Kidney epithelial cell (primary cell): Measurements from ENCODE around the gene ZNF175. TPM values are rescaled to one million over a fixed set of nuclear protein-coding genes. Genes with fewer than 3 reads are reported as not detected.
A peak's percentile ranks its signal among the peaks of the same experiment; 100 is the strongest.

Source experiments
- DNase-seq: peaks from one replicate; pipeline ENCODE4 v3.0.0-alpha.2; 2010; ENCODE audit warnings: low read depth
- H3K27me3 ChIP-seq: 2 replicates; pipeline ENCODE4 v1.6.0; 2011; ENCODE audit warnings: low read length; ENCODE audit not compliant: control insufficient read depth, insufficient read depth
- H3K36me3 ChIP-seq: 2 replicates; pipeline ENCODE4 v1.5.1; 2011; ENCODE audit warnings: low read length; ENCODE audit not compliant: control insufficient read depth, insufficient read depth
- H3K4me3 ChIP-seq: 2 replicates; pipeline ENCODE4 v1.5.1; 2011; ENCODE audit warnings: low read depth, mild to moderate bottlenecking, control low read depth, low read length
- total RNA-seq: library from RNA; depleted of rRNA; stranded (reverse); fragments of >200 nt; gene quantifications from 2 replicates; pipeline ENCODE4 v1.2.3, GENCODE V29; 2015
- TF ChIP-seq, protein P1 (sequence below): IDR thresholded peaks from 2 replicates; pipeline ENCODE4 v1.5.1; 2011; ENCODE audit warnings: mild to moderate bottlenecking, moderate library complexity, low read length, control low read depth, inconsistent platforms; ENCODE audit not compliant: insufficient read depth, poor library complexity, severe bottlenecking

The ZNF175 gene
- total RNA-seq, 1 donor from 2014 or later: 5.0 TPM

DNA sequence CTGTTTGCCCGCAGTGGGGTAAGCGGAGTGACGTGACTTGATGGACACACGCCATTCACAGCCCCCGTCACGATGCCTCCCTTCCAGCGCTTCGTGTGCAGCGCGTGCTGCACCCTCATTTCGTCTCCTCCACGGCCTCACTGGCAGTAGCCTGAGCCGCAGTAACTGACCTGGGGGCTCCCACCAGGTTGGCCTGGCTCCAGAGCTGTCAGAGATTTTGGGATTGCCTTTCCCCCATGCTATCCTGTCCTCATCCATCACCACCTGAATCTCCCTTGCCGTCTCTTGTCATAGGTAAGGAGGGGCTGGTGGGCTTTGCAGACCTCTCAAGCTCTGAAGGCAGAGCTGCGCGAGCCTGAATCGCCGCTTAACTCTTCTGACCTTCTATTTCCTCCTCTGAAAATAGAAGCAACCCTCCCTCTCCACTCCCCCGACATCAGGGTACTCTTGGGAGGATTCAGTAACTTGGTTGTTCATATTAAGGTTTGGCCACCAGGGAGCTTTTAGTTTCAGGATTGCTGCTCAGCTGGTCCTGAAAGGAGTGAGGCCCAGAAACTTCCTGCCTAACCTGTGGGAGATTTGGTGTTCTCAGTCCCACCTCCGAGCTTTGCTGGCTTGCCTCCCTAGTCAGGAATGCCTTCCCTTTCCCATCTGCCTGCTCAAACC, 31.2 kb downstream of the ZNF175 start:
- H3K36me3 ChIP-seq: no peaks in the 10 kb centered on the region
- no peak for DNase-seq
- TF ChIP-seq, protein P1, sequence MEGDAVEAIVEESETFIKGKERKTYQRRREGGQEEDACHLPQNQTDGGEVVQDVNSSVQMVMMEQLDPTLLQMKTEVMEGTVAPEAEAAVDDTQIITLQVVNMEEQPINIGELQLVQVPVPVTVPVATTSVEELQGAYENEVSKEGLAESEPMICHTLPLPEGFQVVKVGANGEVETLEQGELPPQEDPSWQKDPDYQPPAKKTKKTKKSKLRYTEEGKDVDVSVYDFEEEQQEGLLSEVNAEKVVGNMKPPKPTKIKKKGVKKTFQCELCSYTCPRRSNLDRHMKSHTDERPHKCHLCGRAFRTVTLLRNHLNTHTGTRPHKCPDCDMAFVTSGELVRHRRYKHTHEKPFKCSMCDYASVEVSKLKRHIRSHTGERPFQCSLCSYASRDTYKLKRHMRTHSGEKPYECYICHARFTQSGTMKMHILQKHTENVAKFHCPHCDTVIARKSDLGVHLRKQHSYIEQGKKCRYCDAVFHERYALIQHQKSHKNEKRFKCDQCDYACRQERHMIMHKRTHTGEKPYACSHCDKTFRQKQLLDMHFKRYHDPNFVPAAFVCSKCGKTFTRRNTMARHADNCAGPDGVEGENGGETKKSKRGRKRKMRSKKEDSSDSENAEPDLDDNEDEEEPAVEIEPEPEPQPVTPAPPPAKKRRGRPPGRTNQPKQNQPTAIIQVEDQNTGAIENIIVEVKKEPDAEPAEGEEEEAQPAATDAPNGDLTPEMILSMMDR: no peak
- H3K4me3 ChIP-seq: no peak overlapping the region
- peaks cover 14% of the 10 kb centered on the region for H3K27me3 ChIP-seq

- no peak for DNase-seq
- TF ChIP-seq, protein P1: no peak
- Histone ChIP-seq H3K4me3 (no peak overlapping the region), H3K36me3 (no peaks in the 10 kb centered on the region), H3K27me3 (peaks cover 1% of the 10 kb centered on the region)
These were observed 36.0 kb downstream of the ZNF175 start for GRCh38 chr19:51607077-51607476.

DNA sequence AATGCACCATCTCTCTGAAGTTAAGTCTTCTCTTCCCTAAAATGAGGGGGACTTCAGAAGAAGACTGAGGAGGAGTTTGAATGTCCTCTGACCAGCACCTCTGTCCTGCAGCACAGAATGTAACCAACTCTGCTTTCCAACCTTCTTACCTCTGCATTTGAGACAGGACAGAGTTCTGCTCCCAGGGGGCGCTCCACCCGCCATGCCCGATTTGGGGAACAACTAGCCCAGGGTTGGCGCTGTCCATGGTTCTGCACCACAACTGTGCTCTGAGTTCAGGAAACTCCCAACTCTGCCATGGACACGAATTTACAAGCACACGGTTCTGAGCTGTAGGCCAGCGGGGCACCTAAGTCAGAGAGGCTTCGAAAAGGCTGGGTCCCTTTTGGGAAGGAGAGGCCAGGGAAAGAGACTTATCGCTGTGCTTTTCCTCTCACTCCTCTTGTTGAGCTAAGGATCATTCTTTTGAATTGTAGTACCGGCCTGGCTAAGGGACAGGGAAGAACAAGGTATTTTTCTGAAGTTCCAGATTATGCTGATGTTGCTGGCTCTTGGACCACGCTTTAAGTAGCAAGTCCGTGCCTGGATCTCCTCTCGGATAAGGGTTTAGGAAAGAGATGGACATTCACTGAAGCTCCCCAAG, 37.0 kb downstream of the ZNF175 start:
- Histone ChIP-seq H3K4me3 (no peak overlapping the region), H3K27me3 (no peaks in the 10 kb centered on the region), H3K36me3 (no peaks in the 10 kb centered on the region)
- DNase-seq: peak; percentile 16
- TF ChIP-seq, protein P1: peak; percentile 83

DNA sequence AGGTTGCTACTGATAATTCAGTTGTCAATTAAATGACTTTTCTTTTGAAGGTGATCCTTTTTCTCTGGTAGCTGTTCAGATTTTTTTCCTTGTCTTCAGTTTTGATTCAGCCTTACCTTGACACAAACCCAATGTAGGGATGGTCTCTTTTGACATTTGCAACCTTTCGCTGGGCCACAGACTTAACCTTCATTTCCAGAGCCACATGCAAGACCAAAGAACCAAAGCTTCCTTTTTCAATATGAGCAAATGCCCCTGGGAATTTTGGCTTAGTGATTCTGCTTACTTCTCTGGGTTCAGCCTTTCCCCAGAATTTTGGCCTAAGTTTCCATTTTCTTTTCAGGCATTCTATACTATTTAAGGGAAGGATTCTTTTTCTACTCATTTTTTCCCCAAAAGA, 39.5 kb downstream of the ZNF175 start:
- TF ChIP-seq, protein P1: no peak
- no peaks in the 10 kb centered on the region for H3K36me3 ChIP-seq

GRCh38 chr19:51614789-51615188, 43.7 kb downstream of the ZNF175 start:
- DNase-seq: no peak

More for the DNA sequence above, 39.5 kb downstream of the ZNF175 start:
- no peak overlapping the region for H3K4me3 ChIP-seq
- DNase-seq: no peak
- H3K27me3 ChIP-seq: no peaks in the 10 kb centered on the region

More at GRCh38 chr19:51614789-51615188, 43.7 kb downstream of the ZNF175 start:
- TF ChIP-seq, protein P1: no peak
- H3K27me3 ChIP-seq: no peaks in the 10 kb centered on the region
- no peak overlapping the region for H3K4me3 ChIP-seq
- no peaks in the 10 kb centered on the region for H3K36me3 ChIP-seq
